Ramos (cell line): Measurements from ENCODE around the gene PIK3C2B.

Experiments
- in situ Hi-C: fragments of 300-500 bp; cut with MboI; formaldehyde crosslinking; loops from one replicate; pipeline ENCODE4 v1.14.3; 2022; ENCODE audit warnings: low sequenced_read_pairs; ENCODE audit not compliant: unreplicated experiment

PIK3C2B gene

GRCh38 chr1:204494281-204495077, at the start of gene PIK3C2B:
Gene PIK3C2B (minus strand): TSS chr1:204494805. CDS start chr1:204469802, 25,003 bp downstream.
- in situ Hi-C loops: no loop called here

- in situ Hi-C loops: no loop called here
These were observed 49.7 kb upstream of the PIK3C2B start for GRCh38 chr1:204544321-204544720.

GRCh38 chr1:204541626-204542025, 47.0 kb upstream of the PIK3C2B start:
- in situ Hi-C loops: no loop called here

GRCh38 chr1:204532832-204533231, 38.2 kb upstream of the PIK3C2B start:
- in situ Hi-C loops: no loop called here

GRCh38 chr1:204530932-204531331, 36.3 kb upstream of the PIK3C2B start:
- in situ Hi-C loops: no loop called here

GRCh38 chr1:204529371-204529895, 34.8 kb upstream of the PIK3C2B start:
- in situ Hi-C loops: no loop called here

GRCh38 chr1:204528677-204529076, 34.1 kb upstream of the PIK3C2B start:
- in situ Hi-C loops: no loop called here

- in situ Hi-C loops: no loop called here
These were observed 33.6 kb upstream of the PIK3C2B start for GRCh38 chr1:204528241-204528640.

GRCh38 chr1:204524986-204525385, 30.4 kb upstream of the PIK3C2B start:
- in situ Hi-C loops: loop anchor here (25.0 kb wide), 2 partner anchors 762 to 788 kb away; no protein-coding TSS in a partner anchor

GRCh38 chr1:204523605-204524215, 29.1 kb upstream of the PIK3C2B start:
- in situ Hi-C loops: loop anchor here (25.0 kb wide), 2 partner anchors 764 to 786 kb away; no protein-coding TSS in a partner anchor

- in situ Hi-C loops: loop anchor here (25.0 kb wide), 2 partner anchors 765 to 785 kb away; no protein-coding TSS in a partner anchor
These were observed 27.4 kb upstream of the PIK3C2B start for GRCh38 chr1:204521941-204522521.

GRCh38 chr1:204520834-204521709, 26.5 kb upstream of the PIK3C2B start:
- in situ Hi-C loops: loop anchor here (25.0 kb wide), 2 partner anchors 766 to 784 kb away; no protein-coding TSS in a partner anchor

- in situ Hi-C loops: loop anchor here (10.0 to 25.0 kb wide), 3 partner anchors 770 to 1233 kb away; no protein-coding TSS in a partner anchor
These were observed 22.8 kb upstream of the PIK3C2B start for GRCh38 chr1:204517382-204517781.

GRCh38 chr1:204516180-204516879, 21.7 kb upstream of the PIK3C2B start, which contains the start of gene MDM4:
Gene MDM4 (plus strand): TSS chr1:204516406. CDS start chr1:204525519, 9,113 bp downstream.
- in situ Hi-C loops: loop anchor here (10.0 to 25.0 kb wide), 3 partner anchors 771 to 1232 kb away; no protein-coding TSS in a partner anchor

- in situ Hi-C loops: loop anchor here (10.0 to 25.0 kb wide), 3 partner anchors 772 to 1230 kb away; no protein-coding TSS in a partner anchor
These were observed 20.2 kb upstream of the PIK3C2B start for GRCh38 chr1:204514828-204515227.

- in situ Hi-C loops: loop anchor here (10.0 to 25.0 kb wide), 3 partner anchors 774 to 1228 kb away; no protein-coding TSS in a partner anchor
These were observed 18.6 kb upstream of the PIK3C2B start for GRCh38 chr1:204513117-204513716.

GRCh38 chr1:204511366-204511765, 16.8 kb upstream of the PIK3C2B start:
- in situ Hi-C loops: loop anchor here (10.0 to 25.0 kb wide), 3 partner anchors 774 to 1227 kb away; no protein-coding TSS in a partner anchor

- in situ Hi-C loops: loop anchor here (25.0 kb wide), 2 partner anchors 772 to 778 kb away; no protein-coding TSS in a partner anchor
These were observed 14.6 kb upstream of the PIK3C2B start for GRCh38 chr1:204509186-204509635.
